ENCODE measurements around the gene NUMB.
"Not testable (repeated sequence)": the region's sequence is repeated elsewhere in the genome, so short reads cannot be mapped to it uniquely, and the experiment has no call there.

The NUMB gene

GRCh38 chr14:73342670-73343069 is 115.7 kb downstream of the NUMB start:
- DNase-seq: no peak

GRCh38 chr14:73339846-73340595 is 118.3 kb downstream of the NUMB start:
- DNase-seq: peak; percentile 18

GRCh38 chr14:73339206-73339605 is 119.1 kb downstream of the NUMB start:
- DNase-seq: no peak

- no peak for DNase-seq
Observed at GRCh38 chr14:73338551-73338950, 119.8 kb downstream of the NUMB start.

GRCh38 chr14:73333031-73333430 is 125.3 kb downstream of the NUMB start:
- no peak for DNase-seq

- peak; percentile 18 for DNase-seq
Observed at GRCh38 chr14:73325630-73326299, 132.6 kb downstream of the NUMB start.

GRCh38 chr14:73325063-73325462 is 133.3 kb downstream of the NUMB start:
- no peak for DNase-seq

GRCh38 chr14:73324533-73324932 is 133.8 kb downstream of the NUMB start:
- no peak for DNase-seq

GRCh38 chr14:73323896-73324399 is 134.4 kb downstream of the NUMB start:
- DNase-seq: peak; percentile 11

GRCh38 chr14:73313151-73313550 is 145.2 kb downstream of the NUMB start:
- DNase-seq: peak; percentile 75

GRCh38 chr14:73312687-73313086 is 145.7 kb downstream of the NUMB start:
- DNase-seq: no peak

GRCh38 chr14:73311708-73312030 is 146.7 kb downstream of the NUMB start:
- DNase-seq: peak; percentile 53

- DNase-seq: not testable (repeated sequence)
Observed at GRCh38 chr14:73309207-73309606, 149.1 kb downstream of the NUMB start.

- no peak for DNase-seq
Observed at GRCh38 chr14:73307261-73307660, 151.1 kb downstream of the NUMB start.

- no peak for DNase-seq
Observed at GRCh38 chr14:73305499-73305898, 152.8 kb downstream of the NUMB start.

GRCh38 chr14:73295198-73295796 is 163.0 kb downstream of the NUMB start:
- DNase-seq: peak; percentile 84

- DNase-seq: no peak
Observed at GRCh38 chr14:73293782-73294781, 164.3 kb downstream of the NUMB start.

GRCh38 chr14:73290279-73290678 is 168.1 kb downstream of the NUMB start:
- DNase-seq: no peak

- DNase-seq: no peak
Observed at GRCh38 chr14:73289729-73290128, 168.6 kb downstream of the NUMB start.

- DNase-seq: no peak
Observed at GRCh38 chr14:73289308-73289707, 169.0 kb downstream of the NUMB start.

- no peak for DNase-seq
Observed at GRCh38 chr14:73287071-73287470, 171.3 kb downstream of the NUMB start.

GRCh38 chr14:73286598-73286997 is 171.7 kb downstream of the NUMB start:
- DNase-seq: no peak

GRCh38 chr14:73285979-73286378 is 172.4 kb downstream of the NUMB start:
- DNase-seq: no peak

Data from hematopoietic multipotent progenitor cell treated with erythropoietin and hydrocortisone succinate and interleukin-3 and kit ligand, for 4 days (in vitro differentiated cells).